SK-N-SH (cell line): ENCODE data around the gene TAF4. TPM values are rescaled to one million over a fixed set of nuclear protein-coding genes. Genes with fewer than 3 reads are reported as not detected.
"Not testable (repeated sequence)": the region's sequence is repeated elsewhere in the genome, so short reads cannot be mapped to it uniquely, and the experiment has no call there.

Experiments used
- CTCF ChIA-PET: fragments of 300-600, 350-600 bp; formaldehyde crosslinking; extraction: SDS; loops from one replicate; lab custom pipeline; 2021; lab: Yijun Ruan, JAX
- POLR2A ChIA-PET: fragments of 350-600 bp; sonication (Branson Sonifier 250); formaldehyde crosslinking; extraction: SDS; loops from one replicate; lab custom pipeline; 2020; ENCODE audit warnings: antibody characterized with exemption, inconsistent platforms; lab: Yijun Ruan, JAX
- DNase-seq: peaks from one replicate; pipeline ENCODE4 v3.0.0; 2012
- H2AFZ ChIP-seq: fragments of 200-600 bp; sonication (generic); 2 replicates; pipeline ENCODE4 v1.8.1; 2016; ENCODE audit warnings: antibody characterized with exemption, mild to moderate bottlenecking, low read depth
- H3F3A ChIP-seq: fragments of 200-600 bp; sonication (generic); replicated peaks from 2 replicates; pipeline ENCODE3; 2016; ENCODE audit warnings: antibody characterized with exemption, mild to moderate bottlenecking; ENCODE audit not compliant: insufficient read depth
- H3K27ac ChIP-seq, 2 experiments: fragments of 200-500 bp in 1 of 2; fragments of 200-600 bp in 1 of 2; sonication (Bioruptor generic) in 1 of 2; sonication (generic), shearing (Covaris generic) in 1 of 2; 2 replicates each; pipeline versions ENCODE4 v1.5.1 to v1.6.1; 2014 to 2016; ENCODE audit warnings: low read depth in 2 of 2, inconsistent platforms in 1 of 2, low read length in 1 of 2, mild to moderate bottlenecking in 1 of 2, mixed read lengths in 1 of 2
- H3K27me3 ChIP-seq: fragments of 200-600 bp; sonication (generic), shearing (Covaris generic); 2 replicates; pipeline ENCODE4 v1.6.1; 2016; ENCODE audit warnings: mixed run types; ENCODE audit not compliant: insufficient read depth
- H3K36me3 ChIP-seq, 2 experiments: fragments of 200-500 bp in 1 of 2; fragments of 200-600 bp in 1 of 2; sonication (Bioruptor generic) in 1 of 2; sonication (generic) in 1 of 2; replicated peaks in 1 of 2; 2 replicates each; pipeline versions ENCODE3 to v1.5.1; 2014 to 2016; ENCODE audit warnings: low read length in 1 of 2, mild to moderate bottlenecking in 1 of 2; ENCODE audit not compliant: insufficient read depth in 2 of 2, control insufficient read depth in 1 of 2
- H3K4me1 ChIP-seq, 2 experiments: fragments of 200-500 bp in 1 of 2; fragments of 200-600 bp in 1 of 2; sonication (Bioruptor generic) in 1 of 2; sonication (generic), shearing (Covaris generic) in 1 of 2; 2 replicates each; pipeline versions ENCODE4 v1.5.1 to v1.6.1; 2014 to 2016; ENCODE audit warnings: low read depth in 1 of 2, low read length in 1 of 2, mixed run types in 1 of 2; ENCODE audit not compliant: insufficient read depth in 2 of 2, control insufficient read depth in 1 of 2
- H3K4me2 ChIP-seq: fragments of 200-600 bp; sonication (generic), shearing (Covaris generic); 2 replicates; pipeline ENCODE4 v1.6.1; 2017; ENCODE audit warnings: mixed run types
- H3K4me3 ChIP-seq, 2 experiments: fragments of 200-500 bp in 1 of 2; fragments of 200-600 bp in 1 of 2; sonication (Bioruptor generic) in 1 of 2; sonication (generic), shearing (Covaris generic) in 1 of 2; 2 replicates each; pipeline versions ENCODE4 v1.5.1 to v1.8.1; 2014 to 2016; ENCODE audit warnings: low read depth in 2 of 2, inconsistent platforms in 1 of 2, low read length in 1 of 2, mild to moderate bottlenecking in 1 of 2, mixed read lengths in 1 of 2, moderate library complexity in 1 of 2
- H3K79me2 ChIP-seq: fragments of 200-600 bp; sonication (generic); 2 replicates; pipeline ENCODE4 v1.8.1; 2017; ENCODE audit warnings: mild to moderate bottlenecking; ENCODE audit not compliant: insufficient read depth
- H3K9ac ChIP-seq: fragments of 200-600 bp; sonication (generic); 2 replicates; pipeline ENCODE4 v1.6.1; 2017; ENCODE audit warnings: mixed run types
- H3K9me2 ChIP-seq: fragments of 200-600 bp; sonication (generic); 2 replicates; pipeline ENCODE4 v1.6.1; 2017; ENCODE audit warnings: mixed run types
- H3K9me3 ChIP-seq: fragments of 200-600 bp; sonication (generic); 2 replicates; pipeline ENCODE4 v1.6.1; 2017; ENCODE audit warnings: mixed run types, mild to moderate bottlenecking, moderate library complexity
- H4K20me1 ChIP-seq: fragments of 200-600 bp; sonication (generic); 2 replicates; pipeline ENCODE4 v1.6.1; 2017; ENCODE audit warnings: mild to moderate bottlenecking, mixed run types; ENCODE audit not compliant: insufficient read depth
- ELF1 ChIP-seq: IDR thresholded peaks from 2 replicates; pipeline ENCODE4 v1.4.0; 2012
- EZH2phosphoT487 ChIP-seq: fragments of 200-600 bp; sonication (generic); IDR thresholded peaks from 2 replicates; pipeline ENCODE4 v1.6.1; 2017; ENCODE audit warnings: low read depth, mixed run types, mild to moderate bottlenecking, antibody characterized with exemption, moderate library complexity, borderline replicate concordance
- JUND ChIP-seq: IDR thresholded peaks from 2 replicates; pipeline ENCODE4 v1.4.0; 2012
- MXI1 ChIP-seq: IDR thresholded peaks from 2 replicates; pipeline ENCODE4 v1.6.1; 2012; ENCODE audit warnings: mild to moderate bottlenecking, low read depth, low read length, improper control_type of control experiment
- NFIC ChIP-seq: IDR thresholded peaks from 2 replicates; pipeline ENCODE4 v1.4.0; 2012; ENCODE audit warnings: borderline replicate concordance
- POLR2AphosphoS5 ChIP-seq: IDR thresholded peaks from 2 replicates; pipeline ENCODE4 v1.6.1; 2012; ENCODE audit warnings: low read depth, low read length
- RAD21 ChIP-seq: IDR thresholded peaks from 2 replicates; pipeline ENCODE4 v1.6.1; 2012; ENCODE audit warnings: mild to moderate bottlenecking, low read length
- RCOR1 ChIP-seq: fragments of 150-350 bp; IDR thresholded peaks from 2 replicates; pipeline ENCODE4 v1.6.1; 2017; ENCODE audit warnings: antibody characterized with exemption, low read length
- SIN3A ChIP-seq: IDR thresholded peaks from 2 replicates; pipeline ENCODE4 v1.6.1; 2012; ENCODE audit warnings: low read depth, mild to moderate bottlenecking, low read length, moderate library complexity, borderline replicate concordance
- SMC3 ChIP-seq: IDR thresholded peaks from 2 replicates; pipeline ENCODE4 v1.6.1; 2012; ENCODE audit warnings: low read depth, low read length, improper control_type of control experiment
- WGBS: methylation state at CpG from one replicate; pipeline ENCODE4 v1.1.6; 2017; ENCODE audit warnings: low lambda C conversion rate; 5-methylcytosine and 5-hydroxymethylcytosine counted together
- polyA plus RNA-seq, 3 experiments: library from polyadenylated mRNA; depleted of rRNA; stranded (reverse); fragments of >200 nt; gene quantifications; 2 replicates each; pipeline ENCODE4 v1.2.3, GENCODE V29; 2012
- TF ChIP-seq, protein P1 (sequence below): IDR thresholded peaks from 2 replicates; pipeline ENCODE4 v1.4.0; 2012; ENCODE audit warnings: low read depth, borderline replicate concordance
- TF ChIP-seq, protein P2 (sequence below): fragments of 150-350 bp; IDR thresholded peaks from 2 replicates; pipeline ENCODE4 v1.6.1; 2017; ENCODE audit warnings: antibody characterized with exemption, low read length, low read depth, borderline replicate concordance
- TF ChIP-seq, protein P3 (sequence below): IDR thresholded peaks from 2 replicates; pipeline ENCODE4; 2012

The TAF4 gene
- polyA plus RNA-seq, 1 of the 3 experiments (the other 2 are of a cell fraction) = 4.8 TPM

- TF ChIP-seq, protein P1, sequence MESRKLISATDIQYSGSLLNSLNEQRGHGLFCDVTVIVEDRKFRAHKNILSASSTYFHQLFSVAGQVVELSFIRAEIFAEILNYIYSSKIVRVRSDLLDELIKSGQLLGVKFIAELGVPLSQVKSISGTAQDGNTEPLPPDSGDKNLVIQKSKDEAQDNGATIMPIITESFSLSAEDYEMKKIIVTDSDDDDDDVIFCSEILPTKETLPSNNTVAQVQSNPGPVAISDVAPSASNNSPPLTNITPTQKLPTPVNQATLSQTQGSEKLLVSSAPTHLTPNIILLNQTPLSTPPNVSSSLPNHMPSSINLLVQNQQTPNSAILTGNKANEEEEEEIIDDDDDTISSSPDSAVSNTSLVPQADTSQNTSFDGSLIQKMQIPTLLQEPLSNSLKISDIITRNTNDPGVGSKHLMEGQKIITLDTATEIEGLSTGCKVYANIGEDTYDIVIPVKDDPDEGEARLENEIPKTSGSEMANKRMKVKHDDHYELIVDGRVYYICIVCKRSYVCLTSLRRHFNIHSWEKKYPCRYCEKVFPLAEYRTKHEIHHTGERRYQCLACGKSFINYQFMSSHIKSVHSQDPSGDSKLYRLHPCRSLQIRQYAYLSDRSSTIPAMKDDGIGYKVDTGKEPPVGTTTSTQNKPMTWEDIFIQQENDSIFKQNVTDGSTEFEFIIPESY = no peak
- TF ChIP-seq POLR2AphosphoS5 = no peak
- TF ChIP-seq, protein P2, sequence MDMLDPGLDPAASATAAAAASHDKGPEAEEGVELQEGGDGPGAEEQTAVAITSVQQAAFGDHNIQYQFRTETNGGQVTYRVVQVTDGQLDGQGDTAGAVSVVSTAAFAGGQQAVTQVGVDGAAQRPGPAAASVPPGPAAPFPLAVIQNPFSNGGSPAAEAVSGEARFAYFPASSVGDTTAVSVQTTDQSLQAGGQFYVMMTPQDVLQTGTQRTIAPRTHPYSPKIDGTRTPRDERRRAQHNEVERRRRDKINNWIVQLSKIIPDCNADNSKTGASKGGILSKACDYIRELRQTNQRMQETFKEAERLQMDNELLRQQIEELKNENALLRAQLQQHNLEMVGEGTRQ = no peak
- TF ChIP-seq SIN3A = no peak
- TF ChIP-seq JUND = no peak
- TF ChIP-seq, protein P3, sequence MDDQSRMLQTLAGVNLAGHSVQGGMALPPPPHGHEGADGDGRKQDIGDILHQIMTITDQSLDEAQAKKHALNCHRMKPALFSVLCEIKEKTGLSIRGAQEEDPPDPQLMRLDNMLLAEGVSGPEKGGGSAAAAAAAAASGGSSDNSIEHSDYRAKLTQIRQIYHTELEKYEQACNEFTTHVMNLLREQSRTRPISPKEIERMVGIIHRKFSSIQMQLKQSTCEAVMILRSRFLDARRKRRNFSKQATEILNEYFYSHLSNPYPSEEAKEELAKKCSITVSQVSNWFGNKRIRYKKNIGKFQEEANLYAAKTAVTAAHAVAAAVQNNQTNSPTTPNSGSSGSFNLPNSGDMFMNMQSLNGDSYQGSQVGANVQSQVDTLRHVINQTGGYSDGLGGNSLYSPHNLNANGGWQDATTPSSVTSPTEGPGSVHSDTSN = no peak
- no peak for TF ChIP-seq RAD21
- TF ChIP-seq ELF1 = no peak
- no peak for TF ChIP-seq SMC3
These were observed 21.5 kb upstream of the TAF4 start (continued) for GRCh38 chr20:62087227-62087626.

- Histone ChIP-seq H3K79me2 (no peaks in the 10 kb centered on the region), H3K27ac (no peak overlapping the region), H3K9me3 (no peaks in the 10 kb centered on the region), H3K36me3 (no peaks in the 10 kb centered on the region), H3K4me2 (no peak overlapping the region), H4K20me1 (no peaks in the 10 kb centered on the region), H3K4me1 (no peaks in the 10 kb centered on the region), H2AFZ (no peak overlapping the region), H3K4me3 (no peak overlapping the region), H3K27me3 (no peaks in the 10 kb centered on the region; the same call in 1 of the 2 replicates), H3K9ac (no peak overlapping the region), H3K9me2 (no peaks in the 10 kb centered on the region), H3F3A (no peaks in the 10 kb centered on the region)
- TF ChIP-seq RCOR1 (no peak), MXI1 (no peak), NFIC (no peak), EZH2phosphoT487 (no peak)
- ChIA-PET CTCF (no interaction called here), POLR2A (no interaction called here)
- DNase-seq = no peak
- WGBS = 45% methylated on average over 8 of the region's 9 CpGs
These were observed 19.5 kb upstream of the TAF4 start for GRCh38 chr20:62085206-62085605.

DNA sequence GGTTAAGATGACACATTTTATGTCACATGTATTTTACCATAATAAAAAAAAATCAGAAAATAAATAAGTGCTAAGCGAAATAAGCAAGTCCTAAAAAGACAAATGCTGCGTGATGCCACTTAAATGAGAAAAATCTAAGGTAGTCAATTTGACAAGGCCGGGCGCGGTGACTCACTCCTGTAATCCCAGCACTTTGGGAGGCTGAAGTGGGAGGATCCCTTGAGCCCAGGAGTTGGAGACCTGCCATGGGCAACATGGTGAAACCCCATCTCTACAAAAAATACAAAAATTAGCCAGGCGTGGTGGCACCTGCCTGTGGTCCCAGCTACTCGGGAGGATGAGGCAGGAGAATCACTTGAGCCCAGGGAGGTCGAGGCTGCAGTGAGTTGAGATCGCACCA lies 18.5 kb upstream of the TAF4 start:
- not testable (repeated sequence) for DNase-seq, H3K9me2 ChIP-seq
- 59% methylated on average over 9 of the region's 9 CpGs for WGBS

More for the DNA sequence above, 18.5 kb upstream of the TAF4 start:
- H3K79me2 ChIP-seq, POLR2A ChIA-PET, H3K27ac ChIP-seq, H3K4me2 ChIP-seq, H3K27me3 ChIP-seq, H3K36me3 ChIP-seq, H3K9me3 ChIP-seq, CTCF ChIA-PET, H3F3A ChIP-seq, H2AFZ ChIP-seq, H3K4me1 ChIP-seq, H3K4me3 ChIP-seq, H4K20me1 ChIP-seq, H3K9ac ChIP-seq: not testable (repeated sequence)
